HS-5 (cell line): ENCODE results near the gene BACH2.
A peak's percentile ranks its signal among the peaks of the same experiment; 100 is the strongest.
"Not testable (repeated sequence)": the region's sequence is repeated elsewhere in the genome, so short reads cannot be mapped to it uniquely, and the experiment has no call there.

Experiments
- DNase-seq: peaks from one replicate; pipeline ENCODE4 v3.0.0-alpha.2; 2012; ENCODE audit warnings: low read depth

BACH2 gene

DNA sequence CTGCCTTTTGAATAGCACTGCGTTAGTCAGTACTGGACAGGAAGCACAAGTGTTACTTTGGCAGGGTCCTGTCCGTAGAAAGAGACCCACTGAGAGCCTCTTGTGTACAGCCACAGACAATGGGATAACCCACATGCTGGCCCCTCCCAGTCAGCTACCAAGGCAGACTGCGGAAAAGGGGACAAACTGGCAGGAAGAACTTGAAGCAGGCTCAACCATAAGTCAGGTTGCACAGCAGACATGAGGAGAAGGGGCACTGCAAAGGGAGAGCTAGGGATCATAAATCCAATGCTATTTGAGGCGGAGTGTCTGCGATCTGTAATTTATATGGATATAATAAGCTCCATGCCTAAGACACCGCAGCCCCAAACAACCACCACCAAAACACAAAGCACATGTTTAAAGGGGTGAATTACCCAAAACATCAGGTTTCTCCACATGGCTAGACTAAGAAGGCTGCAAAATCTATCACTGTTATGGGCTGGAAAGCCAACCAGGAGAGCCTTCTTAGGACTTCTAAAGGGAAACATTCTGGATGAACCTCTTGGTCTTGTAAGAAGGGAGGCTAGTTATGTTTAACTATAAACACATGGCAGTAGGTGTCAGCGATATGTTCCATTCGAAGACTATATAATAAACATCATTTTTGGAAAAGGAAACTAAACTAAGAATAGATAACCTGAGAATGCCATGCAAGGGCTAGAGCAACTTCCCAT, 141.7 kb downstream of the BACH2 start:
- no peak for DNase-seq

DNA sequence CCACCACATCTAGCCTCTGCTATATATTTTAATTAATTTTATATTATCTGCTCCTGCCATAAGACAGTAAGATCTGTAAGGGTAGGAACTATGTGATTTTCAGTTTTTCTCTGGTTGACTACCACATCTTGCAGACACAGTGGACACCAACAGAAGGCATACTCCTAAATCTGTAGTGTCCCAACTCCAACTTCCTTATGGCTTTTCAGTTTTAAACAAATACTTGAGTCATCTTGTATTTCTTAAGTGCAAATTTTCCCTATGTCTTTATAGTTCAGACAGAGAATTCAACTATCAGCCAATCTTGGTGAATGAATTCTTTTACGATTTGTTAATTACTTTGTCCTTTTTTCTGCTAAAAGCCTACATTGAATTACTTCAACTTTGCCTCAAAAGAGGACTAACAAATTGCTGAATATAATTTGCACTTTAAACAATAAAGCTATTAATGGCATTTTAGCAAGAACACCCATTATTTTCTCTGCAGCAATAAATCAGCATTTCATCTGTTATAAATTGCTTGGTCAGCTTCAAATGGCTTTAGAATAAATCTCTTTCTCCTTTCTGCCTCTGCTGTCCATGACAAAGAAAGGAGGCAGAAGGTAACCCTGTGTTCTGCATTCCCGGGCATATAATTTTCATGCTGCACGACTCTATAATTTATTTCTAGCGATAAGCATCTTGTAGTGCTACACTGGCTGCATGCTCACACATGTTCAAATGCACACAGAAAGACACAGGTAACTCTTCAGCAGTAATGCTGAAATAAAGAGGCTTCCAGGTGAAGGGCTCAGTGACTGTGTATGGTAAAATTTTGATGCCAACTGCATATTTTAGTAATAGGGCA, 144.8 kb downstream of the BACH2 start:
- DNase-seq = no peak

DNA sequence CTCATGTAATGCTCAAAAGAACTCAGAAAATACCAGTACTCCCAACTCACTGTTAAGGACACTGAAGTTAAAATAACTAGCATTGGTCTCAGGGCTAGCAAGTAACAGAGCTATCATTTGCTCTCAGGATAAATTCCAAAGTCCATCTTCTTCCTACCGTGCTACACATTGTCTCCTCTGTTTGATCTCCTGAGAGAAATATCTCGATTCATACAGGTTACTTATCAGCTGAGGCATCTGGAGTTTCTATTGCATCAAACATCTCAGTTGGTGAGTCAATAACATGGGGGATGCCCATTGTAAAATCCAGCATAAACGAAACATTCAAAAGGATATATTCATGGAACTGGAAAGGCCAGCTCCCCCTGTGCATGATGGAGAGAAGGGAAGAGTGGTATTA, 147.4 kb downstream of the BACH2 start:
- DNase-seq = no peak

DNA sequence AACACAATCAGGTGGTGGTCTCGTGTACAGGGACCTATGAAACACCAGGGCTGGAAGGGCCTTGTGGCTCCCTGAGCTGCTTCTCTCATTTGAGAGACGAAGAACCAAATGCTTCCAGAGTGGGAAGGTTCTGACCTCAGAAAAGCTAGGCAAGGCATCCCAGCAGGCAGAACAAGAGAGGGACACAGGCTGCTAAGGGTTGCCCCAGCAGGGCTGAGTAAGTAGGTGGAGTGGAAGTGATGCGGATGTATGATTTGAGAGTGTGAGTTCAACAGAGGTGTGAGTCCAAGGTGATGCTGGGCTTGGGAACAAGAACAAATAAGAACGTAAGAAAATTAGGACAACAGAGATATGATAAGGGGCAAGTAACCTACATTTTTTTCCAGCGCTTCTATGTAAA, 147.8 kb downstream of the BACH2 start:
- no peak for DNase-seq

DNA sequence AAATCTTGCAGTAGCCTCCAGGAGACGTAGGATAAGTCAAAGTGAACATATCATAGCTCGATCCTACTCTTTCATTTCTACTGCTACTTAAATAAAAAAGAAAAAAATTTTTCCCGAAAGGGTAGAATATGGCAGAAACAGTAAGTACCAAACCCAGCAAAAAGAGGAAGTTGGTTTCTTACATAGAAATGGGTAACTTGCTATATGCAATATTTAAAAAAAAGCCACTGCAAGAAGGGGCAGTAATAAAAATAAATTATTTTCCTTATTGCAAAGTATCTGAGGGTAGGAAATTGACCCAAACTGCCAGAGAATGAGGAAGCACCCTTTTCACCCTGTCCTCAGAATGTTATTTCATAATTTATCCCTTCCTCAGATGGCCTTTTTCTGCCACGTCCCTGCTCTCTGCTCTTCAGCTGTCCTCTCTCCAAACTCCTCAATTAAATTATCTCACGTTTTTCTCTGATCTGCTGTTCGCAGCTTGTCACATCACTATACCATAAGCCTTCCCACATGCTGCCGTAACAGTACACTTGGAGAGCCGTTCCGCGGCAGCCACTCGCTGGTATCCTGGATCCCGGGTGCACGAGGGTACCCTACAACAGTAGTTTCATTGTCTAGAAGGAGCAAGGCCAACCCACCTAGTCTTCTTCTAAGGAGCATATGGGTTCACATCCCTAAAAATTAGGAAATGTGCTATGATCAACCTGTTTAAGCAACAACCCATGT, 149.6 kb downstream of the BACH2 start:
- no peak for DNase-seq

DNA sequence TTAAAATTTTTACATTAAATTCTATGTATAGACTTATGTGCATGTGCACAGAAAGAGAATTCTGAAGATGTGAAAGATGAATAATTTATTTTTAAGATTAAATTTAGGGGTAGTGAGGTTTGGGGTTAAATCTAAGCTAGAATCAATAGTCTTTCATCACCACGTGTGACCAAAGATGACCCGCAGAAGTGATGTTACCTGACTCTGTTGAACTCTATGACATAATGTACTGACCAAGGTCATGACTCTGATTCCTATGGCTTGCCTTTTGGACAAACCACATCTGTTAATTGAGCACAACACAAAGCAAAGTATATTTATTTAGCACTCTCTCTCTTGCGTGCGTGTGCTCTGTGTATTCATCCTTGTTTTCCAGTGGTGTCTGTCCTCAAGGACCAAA, 150.6 kb downstream of the BACH2 start:
- no peak for DNase-seq

DNA sequence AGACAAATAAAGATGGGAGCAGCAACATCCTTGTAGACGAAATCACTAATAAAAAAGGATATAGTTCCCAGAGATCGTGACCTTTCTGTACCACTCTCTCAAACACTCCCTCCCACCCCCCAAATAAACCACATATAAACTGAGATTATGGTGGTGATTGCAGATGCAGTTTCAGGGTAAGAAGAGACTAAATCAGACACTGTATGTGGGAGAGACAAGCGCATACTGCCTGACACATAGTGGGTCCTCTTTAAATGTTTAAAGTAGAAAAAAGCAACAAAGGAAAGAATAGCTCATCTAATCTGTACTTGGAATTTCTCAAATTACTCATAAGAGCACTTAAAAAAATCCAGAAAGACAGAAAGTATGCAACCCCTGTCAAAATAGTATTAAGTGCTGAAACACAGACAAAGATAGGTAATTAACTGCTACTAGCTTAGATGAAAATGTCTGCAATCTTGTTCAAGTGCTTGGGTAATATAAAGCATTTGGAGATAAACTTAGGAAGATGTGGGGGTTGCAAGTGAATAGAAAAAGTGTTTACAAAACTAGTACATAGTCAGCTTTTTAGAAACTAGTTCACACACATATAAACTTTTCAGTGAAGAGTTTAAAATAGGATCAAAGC, 151.6 kb downstream of the BACH2 start:
- no peak for DNase-seq

DNA sequence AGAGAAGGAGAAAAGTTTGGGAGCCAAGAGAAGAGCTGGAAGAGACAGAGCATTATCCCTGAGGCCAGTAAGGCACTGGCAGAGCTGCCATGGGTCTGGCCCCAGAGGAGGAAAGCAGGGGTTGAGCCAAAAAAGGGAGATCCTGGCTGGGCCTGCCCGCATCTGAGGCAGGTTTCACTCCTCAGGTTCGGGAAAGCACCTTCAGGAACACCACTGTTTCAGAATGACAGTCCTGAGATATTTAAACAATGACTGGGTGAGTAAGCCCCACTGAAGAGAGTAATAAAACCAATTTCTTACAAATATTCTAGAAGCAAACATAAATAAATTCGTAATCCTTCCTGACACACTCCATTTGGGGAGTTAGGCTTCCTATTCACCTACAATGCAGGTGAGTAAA, 152.2 kb downstream of the BACH2 start:
- no peak for DNase-seq

DNA sequence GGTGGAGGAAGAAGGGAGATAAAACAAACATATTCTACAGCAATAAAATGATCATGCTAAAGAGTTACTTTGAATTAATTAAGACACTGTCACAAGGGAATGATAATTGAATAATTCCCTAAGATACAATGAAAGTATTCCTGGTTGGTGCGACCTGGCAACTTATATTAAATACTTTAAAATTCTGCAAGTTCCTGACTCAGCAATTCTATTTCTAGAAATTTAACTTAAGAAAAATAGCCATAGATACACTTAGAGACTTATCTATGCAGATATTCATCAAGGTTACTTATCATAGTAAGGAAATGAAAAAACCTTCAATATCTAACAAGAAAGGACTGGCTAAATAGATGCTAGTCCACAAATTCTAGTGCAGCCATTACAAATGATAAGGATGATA, 156.0 kb downstream of the BACH2 start:
- DNase-seq = no peak

DNA sequence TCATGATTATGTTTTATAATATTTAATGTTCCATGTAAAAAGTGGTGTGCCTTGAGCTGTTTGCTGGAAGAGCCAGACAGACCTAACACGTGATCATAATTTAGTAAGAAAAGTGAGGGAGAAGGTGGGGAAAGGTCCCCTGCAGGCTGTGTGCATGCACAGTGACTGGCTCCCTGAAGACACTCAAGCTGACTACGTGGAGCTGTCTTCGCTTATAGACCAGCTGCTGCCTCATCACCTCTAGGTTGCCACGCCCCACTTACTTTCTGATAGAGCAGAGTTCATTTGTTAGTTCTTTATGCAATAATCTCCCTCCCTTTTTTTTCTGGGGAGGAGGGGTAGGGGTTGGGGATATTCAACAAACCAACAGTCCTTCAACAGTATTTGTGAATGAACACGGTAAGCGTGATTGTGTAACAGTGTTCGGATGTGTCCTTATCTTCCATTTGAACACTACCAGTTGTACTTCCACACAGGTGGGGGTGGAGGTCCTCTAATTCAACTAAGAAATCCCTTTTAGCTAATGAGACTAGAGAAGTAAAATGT, 157.3 kb downstream of the BACH2 start:
- DNase-seq = no peak

DNA sequence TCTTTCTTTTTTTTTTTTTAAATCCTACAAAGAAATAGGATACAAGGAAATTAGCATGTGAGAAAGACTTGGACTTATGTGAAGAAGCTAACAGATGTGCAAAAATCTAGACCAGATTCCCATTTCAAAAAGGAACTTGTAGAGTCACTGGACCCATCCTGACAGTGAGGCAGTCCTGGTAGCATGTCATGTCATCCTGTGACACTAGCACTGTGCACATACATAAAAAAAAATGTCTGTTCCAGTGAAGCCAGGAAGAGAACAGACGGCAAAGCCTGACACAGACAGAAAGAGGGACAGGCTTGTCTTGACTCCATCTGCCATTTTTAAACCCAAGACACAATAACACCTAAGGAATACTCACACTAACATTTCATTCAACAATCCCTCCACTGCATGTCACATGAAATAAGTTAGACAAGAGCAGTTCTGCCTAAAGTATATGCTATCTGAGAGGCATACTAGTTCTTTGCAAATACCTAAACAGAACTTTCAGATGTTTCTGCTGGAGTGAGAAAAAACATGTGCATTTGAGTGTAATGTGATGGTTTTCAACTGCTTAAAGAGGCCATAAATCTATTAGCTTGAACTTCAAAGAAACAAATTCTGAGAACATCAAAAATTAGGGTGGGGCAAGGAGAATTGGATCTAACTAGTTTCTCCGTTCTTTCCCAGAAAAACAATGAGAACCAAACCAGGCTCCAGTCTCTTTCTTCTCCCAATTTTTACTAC, 159.6 kb downstream of the BACH2 start:
- DNase-seq = no peak

DNA sequence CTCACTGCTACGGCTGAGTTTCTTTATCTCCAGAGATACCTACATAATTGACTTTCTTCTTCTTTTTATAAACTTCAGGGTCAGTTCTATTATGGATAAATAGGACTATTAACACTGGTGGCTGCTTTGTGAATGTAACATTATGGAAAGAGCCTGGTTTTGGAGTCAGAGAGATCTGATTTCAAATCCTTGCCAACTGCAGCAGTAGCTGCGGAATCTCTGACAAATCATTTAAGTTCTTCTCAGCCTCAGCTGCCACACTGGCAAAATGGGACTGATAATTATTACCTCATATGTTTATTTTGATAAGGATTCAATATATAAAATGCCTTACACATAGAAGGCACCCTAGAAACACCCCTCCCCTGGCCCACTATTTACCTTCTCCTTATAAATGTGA, 160.5 kb downstream of the BACH2 start:
- DNase-seq = no peak

DNA sequence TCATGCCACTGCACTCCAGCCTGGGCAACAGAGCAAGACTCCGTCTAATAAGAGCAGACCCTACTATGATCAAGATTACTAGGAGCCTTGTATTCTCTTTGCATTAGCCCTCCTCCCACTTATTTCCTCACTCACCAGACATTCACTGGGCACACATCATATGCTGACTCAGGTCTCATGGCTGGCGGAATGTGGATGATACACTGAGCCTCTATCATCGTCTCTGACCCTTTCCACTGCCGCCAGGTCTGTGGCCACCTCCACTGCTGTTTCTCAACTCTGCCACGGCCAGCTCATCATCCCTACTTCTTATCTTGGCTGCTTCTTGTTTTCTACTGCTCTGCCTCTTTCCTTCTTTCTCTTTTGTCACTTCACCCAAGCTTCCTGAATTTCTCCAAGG, 161.0 kb downstream of the BACH2 start:
- peak; percentile 67 for DNase-seq

DNA sequence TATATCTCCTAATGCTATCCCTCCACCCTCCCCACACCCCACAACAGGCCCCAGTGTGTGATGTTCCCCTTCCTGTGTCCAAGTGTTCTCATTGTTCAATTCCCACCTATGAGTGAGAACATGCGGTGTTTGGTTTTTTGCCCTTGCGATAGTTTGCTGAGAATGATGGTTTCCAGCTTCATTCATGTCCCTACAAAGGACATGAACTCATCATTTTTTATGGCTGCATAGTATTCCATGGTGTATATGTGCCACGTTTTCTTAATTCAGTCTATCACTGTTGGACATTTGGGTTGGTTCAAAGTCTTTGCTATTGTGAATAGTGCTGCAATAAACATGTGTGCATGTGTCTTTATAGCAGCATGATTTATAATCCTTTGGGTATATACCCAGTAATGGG, 163.0 kb downstream of the BACH2 start:
- not testable (repeated sequence) for DNase-seq

DNA sequence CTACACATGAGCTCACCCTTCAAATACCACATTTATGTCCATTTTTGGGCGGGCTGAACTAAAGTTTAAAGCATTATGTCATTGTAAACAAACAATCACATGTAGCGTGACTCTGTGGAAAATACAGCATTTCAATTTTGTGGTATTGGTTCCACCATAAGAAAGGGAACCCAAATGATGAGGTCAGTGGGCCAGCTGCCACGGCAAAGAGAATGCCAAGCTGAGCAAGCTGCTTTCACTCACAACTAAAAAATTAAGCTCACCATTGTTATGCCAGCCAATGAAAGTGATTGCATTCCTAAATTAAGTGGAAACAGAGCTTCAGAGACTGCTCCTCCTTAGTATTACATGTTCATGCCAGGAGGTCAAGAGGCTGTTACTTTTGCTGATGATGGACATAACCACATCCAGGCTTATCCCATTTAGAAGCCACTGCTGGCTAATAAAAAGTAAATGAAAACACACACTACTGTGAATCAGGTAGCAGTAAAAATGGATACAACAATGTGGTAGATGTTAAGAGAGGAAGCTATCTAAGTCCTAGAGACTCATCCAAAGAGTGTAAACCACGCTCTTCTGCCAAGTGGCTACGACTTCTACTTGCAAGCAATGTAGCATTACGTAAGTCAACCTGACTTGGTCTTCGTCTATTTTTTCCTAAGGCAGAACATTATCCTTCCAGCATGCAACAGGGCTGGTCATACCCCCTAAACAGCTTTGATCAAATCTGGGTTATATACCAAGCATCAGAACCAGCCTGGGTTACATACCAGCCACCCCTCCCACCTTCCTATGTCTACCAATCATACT, 164.8 kb downstream of the BACH2 start:
- DNase-seq = peak; percentile 86

DNA sequence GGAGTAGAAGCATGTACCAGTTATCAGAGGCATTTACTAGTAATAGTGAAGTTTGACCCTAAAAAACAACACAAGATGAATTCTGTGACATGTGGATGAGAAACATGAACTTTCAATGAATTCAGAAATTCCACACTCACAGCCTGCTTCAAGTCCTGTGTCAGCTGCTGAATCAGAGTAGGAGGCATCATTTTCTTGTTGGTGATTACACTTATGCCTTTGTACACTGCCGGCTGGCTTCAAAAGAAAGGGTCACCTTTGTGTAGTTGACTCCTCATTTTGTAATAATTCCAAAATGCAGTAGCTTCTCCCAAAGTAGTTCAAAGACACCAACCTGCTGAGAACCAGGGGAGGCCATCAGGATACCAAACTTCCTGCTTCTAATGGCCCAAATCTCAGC, 165.5 kb downstream of the BACH2 start:
- no peak for DNase-seq

DNA sequence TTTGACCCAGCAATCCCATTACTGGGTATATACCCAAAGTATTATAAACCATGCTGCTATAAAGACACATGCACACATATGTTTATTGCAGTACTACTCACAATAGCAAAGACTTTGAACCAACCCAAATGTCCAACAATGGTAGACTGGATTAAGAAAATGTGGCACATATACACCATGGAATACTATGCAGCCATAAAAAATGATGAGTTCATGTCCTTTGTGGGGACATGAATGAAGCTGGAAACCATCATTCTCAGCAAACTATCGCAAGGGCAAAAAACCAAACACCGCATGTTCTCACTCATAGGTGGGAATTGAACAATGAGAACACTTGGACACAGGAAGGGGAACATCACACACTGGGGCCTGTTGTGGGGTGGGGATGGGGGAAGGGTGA, 168.0 kb downstream of the BACH2 start:
- DNase-seq = not testable (repeated sequence)

DNA sequence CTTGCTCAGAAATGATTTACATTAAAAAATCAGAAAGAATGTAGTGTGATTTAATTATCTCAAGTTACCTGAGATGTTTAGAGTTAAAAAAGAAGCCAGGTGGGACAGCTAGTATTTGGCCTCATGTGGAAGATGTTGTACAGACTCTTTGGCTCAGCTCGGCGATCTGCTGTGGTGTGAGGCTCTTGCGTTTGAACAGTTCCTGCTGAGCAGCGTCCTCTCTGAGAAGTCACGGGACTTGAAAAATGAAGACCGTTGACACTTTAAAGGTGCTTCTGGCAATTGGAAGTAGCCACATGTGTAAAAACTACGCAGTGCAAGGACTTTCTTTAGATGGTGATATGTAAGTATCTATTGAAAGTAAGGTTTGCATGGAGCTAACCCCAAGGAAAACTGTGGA, 169.0 kb downstream of the BACH2 start:
- DNase-seq = no peak

DNA sequence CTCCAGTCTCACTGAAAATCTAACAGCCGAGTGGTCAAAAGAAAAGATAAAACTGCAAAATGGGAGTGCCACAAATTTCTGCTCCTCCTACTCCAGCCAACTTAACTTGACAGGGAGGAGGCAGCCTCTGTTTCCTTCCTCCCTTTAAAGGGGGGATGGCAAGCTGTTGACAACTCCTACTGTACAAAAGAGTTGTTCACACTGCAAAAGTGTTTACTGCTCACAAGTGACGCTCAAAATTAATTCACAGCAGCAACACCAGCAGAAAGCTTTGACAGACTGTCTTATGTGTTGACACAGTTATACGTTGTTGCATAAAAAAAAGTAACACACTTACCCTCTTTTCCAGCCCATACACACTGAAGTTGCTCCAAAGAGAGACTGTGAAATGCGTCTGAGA, 169.8 kb downstream of the BACH2 start:
- no peak for DNase-seq

DNA sequence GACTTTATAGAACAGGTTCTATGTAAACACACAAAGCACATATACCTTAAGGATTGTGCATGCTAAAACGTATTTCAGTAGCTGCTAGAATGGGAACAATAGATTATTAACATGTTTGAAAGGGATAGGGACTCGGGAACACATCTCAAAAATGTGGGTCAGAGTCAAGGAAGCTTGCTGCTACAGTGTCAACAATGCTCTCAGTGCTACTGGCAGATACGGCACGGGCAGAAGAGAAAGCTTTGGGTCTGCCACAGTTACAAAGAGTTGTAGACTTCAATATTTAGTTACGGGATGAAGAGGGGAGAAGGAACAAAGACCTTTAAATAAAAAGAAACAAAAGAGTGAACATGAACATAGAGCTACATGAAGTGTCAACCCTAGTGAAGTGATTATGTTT, 170.5 kb downstream of the BACH2 start:
- DNase-seq = no peak
